ENCODE results near the gene ABCA4. TPM values are rescaled to one million over a fixed set of nuclear protein-coding genes. Genes with fewer than 3 reads are reported as not detected.
A peak's percentile ranks its signal among the peaks of the same experiment; 100 is the strongest.

ABCA4 gene
- polyA plus RNA-seq, 3 donors, result 5.8 to 15.2 (median 7.1) TPM

DNA sequence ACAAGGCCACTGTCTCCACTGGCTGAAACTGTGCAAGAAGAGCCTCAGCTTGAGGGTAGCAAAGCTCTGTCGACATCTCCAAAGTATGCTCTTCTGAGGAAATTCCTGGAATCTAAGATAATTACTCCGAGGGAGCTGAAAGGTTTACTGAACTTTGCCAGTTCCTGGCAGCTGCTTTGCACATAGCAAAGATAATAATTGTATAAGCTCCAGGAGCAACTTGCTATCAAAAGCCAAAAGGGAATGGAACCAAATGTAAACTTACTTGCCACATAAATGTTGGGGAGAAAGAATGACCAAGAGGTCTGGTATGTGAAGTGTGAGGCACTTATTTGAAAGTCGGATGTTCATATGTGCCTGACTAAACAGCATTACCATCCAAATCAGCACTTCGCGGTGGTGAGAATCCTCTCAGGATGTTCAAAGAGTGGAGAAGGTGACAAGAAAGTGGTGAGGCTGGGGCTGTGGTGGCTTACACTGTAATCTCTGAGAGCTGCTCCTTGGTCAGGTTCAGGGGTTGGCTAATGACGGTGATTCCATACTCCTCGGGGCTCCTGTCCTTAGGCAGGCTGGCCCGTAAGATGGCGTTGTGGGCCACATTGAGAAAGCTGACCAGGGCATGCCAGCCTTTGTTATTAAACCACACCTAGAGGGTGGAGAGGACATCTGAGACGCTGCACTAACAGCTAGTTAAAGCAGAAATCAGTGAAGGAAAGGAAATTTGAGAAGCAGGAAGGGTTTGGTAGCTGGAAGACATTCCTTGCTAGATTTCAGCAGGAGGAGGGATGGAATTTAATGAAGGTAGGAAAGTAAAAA, 100.0 kb downstream of the ABCA4 start:
- no peak for DNase-seq (ENCODE audit: extremely low read depth in 1 of 11, low read depth in 9 of 11, low spot score in 4 of 11)

GRCh38 chr1:94019327-94019726, 101.6 kb downstream of the ABCA4 start:
- no peak for DNase-seq (ENCODE audit: extremely low read depth in 1 of 11, low read depth in 9 of 11, low spot score in 4 of 11)

GRCh38 chr1:94017155-94017829, 103.7 kb downstream of the ABCA4 start:
- DNase-seq (ENCODE audit: extremely low read depth in 1 of 11, low read depth in 9 of 11, low spot score in 4 of 11), result no peak

GRCh38 chr1:94015489-94015817, 105.5 kb downstream of the ABCA4 start:
- no peak for DNase-seq (ENCODE audit: extremely low read depth in 1 of 11, low read depth in 9 of 11, low spot score in 4 of 11)

DNA sequence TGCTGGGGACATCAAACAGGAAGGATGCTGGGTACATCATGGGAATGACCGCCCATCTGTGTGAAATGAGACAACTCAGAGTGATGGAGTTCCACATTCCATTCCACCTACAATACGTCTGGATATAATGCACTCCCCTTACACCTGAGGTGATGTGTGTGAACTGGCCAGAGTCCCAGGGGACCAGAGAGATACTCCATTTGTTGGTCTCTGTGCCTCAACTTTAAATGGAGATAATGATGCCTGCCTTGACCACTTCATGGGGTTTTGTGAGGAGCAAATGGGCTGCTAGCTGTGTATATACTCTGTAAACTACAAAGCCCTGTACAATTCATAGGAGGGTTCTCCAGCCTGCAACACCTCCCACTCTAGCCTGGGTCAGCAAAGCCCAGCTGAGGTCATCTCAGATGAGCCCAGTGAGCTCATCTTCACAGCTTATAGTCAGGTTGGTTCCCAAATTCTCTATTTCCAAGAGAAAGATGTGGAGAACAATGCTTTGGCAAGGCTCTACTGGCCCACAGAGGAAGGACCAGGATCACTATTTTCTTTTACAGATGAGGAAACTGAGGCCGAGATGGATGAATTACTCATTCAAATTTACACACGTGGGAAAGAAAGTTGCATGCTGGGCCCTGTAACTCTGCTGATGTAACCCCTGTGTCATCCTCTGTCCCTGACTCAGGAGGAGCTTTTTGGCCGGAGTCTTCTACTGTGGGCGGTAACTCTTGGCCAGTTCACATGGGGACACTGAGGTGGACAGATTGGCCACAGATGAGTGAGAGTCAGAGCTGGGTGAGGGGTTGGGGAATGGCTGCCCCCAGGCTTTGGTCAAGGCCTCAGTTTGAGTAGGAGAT, 106.1 kb downstream of the ABCA4 start:
- no peak for DNase-seq (ENCODE audit: extremely low read depth in 1 of 11, low read depth in 9 of 11, low spot score in 4 of 11)

DNA sequence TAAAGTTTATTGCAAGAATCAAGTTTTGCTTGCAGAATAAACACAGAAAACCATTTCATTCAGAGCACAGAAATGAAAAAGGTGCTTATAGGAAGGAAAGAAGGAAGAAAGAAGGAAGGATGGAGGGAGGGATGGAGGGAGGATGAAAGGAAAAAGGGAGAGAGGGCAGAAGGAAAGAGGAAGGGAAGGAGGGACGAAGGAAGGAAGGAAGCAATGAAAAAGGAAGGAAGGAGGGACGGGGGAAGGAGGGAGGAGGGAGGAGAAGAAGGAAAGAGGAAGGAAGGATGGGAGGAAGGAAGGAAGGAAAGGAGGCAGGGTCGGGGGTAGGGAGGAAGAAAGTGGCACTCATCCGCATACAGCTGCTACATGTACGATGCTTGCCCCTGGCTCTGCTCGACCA, 106.9 kb downstream of the ABCA4 start:
- DNase-seq (ENCODE audit: extremely low read depth in 1 of 11, low read depth in 9 of 11, low spot score in 4 of 11), result no peak

- DNase-seq (ENCODE audit: extremely low read depth in 1 of 11, low read depth in 9 of 11, low spot score in 4 of 11), result peak in 2 of 11 donors; percentile 19 to 24
Observed at GRCh38 chr1:94013367-94013878, 107.5 kb downstream of the ABCA4 start.

DNA sequence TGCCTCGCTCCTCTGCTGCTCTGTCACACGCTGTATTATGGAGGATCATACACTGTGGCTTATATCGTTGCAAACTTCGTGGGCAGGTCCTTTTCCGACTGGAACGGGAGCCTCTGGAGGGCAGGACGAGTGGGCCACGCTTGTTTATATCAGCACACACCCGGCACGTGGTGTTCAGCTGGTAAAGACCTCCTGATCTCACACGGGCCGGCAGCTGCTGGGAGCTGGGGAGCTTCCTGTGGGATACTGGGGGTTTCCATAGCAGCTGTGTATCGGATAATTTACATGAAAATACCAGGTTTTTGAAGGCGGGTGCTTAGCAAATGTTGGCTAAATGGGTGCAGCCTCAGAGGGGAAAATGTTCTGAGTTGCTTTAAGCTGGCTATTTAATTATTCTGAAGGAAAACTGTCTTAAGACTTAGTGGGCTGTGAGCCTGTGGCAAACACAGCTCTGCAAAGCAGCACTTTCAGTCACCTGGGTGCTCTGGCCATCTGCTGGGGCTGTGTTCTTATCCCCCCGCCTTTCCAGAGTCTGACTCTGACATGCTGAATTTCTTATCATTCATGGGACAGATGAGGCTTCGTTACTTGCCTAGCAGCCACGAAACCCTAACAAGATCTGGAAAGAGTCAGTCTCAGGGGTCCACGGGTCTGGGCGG, 108.1 kb downstream of the ABCA4 start:
- DNase-seq (ENCODE audit: extremely low read depth in 1 of 11, low read depth in 9 of 11, low spot score in 4 of 11), result no peak

DNA sequence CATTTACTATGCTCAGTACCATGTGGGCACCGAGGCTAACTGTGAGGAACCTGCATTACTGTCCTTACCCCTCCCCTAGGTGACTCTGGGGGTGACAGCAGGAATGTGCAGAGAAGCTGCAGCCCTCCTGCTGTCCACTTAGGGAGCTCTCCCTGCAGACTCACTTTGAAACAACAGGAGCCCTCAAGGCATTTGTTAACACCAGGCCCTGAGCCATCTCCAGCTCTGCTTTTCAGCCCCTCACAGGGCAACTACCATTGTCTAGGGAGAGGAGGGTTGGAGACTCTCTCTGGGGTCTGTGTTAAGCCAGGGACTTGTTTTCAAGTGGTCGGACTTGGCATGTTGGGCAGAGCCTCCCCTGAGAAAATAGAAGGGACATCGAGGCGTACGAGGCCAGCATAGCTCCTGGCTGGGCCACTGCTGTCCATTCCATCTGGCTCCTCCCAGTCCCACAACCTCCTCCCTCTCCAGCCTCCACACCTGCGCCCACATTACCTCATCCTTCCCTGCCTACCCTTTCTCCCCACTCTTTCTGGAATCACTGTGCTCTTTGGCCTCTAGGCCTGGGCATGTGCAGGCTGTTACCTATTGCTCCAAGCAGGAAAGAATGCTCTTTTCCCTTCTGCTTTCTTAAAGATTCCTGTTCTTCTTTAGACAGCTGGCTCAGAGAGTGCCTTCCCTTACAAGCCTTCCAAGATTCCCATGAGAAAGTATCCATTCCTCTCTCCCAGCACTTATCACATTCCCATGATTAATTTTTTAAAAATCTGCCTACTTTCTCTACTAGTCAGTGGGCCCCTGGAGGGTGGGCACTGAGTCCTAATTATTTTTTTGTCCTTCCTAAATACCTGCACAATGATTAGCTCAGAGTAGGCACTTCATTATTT, 109.0 kb downstream of the ABCA4 start:
- no peak for DNase-seq (ENCODE audit: extremely low read depth in 1 of 11, low read depth in 9 of 11, low spot score in 4 of 11)

GRCh38 chr1:94011129-94011528, 109.8 kb downstream of the ABCA4 start:
- DNase-seq (ENCODE audit: extremely low read depth in 1 of 11, low read depth in 9 of 11, low spot score in 4 of 11), result no peak

DNA sequence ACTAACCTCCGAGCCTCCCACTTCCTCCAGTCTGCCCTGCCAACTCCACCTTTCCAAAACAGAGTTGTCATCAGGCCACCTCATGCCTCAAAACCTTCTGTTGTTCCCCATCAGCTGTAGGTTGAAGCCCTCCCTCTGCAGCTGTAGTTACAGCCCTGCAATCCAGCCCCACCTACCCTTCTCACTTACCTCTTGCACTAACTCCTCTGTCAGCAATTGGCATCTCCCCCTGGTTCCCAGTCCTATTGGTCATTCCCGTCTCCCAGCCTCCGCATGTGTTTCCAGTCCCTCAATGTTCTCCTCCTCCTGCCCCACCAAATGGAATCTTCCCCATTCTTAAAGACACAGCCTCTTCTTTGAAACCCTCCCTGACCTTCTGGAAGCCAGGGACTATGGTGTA, 111.6 kb downstream of the ABCA4 start:
- no peak for DNase-seq (ENCODE audit: extremely low read depth in 1 of 11, low read depth in 9 of 11, low spot score in 4 of 11)

GRCh38 chr1:94006604-94007003, 114.3 kb downstream of the ABCA4 start:
- DNase-seq (ENCODE audit: extremely low read depth in 1 of 11, low read depth in 9 of 11, low spot score in 4 of 11), result no peak

DNA sequence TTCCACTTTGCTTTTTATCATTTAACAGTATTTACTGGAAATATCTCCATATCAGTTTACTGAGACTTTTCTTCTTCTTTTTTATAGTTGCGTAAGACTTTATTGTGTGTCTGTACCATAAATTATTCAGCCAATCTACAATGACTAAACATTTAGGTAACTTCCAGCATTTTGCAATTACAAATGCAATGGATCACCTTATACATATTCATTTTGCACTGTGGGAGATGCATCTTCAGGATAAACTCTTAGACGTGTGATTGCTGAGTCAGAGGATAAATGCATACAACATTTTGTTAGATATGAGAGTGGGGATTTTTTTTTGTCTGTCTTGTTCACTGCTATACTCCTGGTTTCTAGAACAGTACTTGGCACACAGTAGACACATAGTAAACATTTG, 116.0 kb downstream of the ABCA4 start:
- no peak for DNase-seq (ENCODE audit: extremely low read depth in 1 of 11, low read depth in 9 of 11, low spot score in 4 of 11)

DNA sequence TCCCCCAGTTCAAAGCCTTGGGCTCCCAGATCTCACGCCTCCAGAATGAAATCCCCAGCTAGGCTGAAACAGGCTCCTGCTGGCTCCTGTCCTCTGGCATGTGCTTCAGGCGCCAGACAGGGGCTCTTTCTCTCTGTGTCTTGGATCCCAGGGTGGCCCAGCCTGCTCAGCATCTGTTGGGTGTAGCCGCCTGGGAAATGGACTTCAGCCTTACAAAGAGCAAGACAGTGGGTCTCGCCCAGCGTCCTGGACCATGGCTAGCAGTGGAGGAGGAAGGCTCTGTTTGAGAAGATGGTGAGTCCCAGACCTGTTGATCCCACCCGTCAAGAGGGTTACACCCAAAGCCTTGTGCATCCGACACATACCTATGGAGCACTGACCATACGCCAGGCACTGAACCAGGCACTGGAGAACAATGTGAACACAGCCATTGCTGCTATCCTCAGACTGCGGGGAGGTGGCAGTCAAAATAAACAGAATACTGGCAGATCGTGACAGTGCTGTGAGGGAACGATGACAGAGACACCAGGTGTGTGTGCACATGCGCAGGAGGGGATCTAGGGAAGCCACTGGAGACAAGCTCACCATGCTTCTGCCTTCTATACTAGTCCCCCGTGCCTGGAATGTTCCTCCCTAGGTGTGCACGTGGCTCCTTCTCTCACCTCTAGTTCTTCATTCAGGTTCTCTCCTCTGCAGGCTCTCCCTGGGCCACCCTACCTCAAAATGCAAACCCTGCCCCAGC, 118.7 kb downstream of the ABCA4 start:
- DNase-seq (ENCODE audit: extremely low read depth in 1 of 11, low read depth in 9 of 11, low spot score in 4 of 11), result no peak

- no peak for DNase-seq (ENCODE audit: extremely low read depth in 1 of 11, low read depth in 9 of 11, low spot score in 4 of 11)
Observed at GRCh38 chr1:94001397-94002045, 119.4 kb downstream of the ABCA4 start.

GRCh38 chr1:94000510-94001282, 120.3 kb downstream of the ABCA4 start:
- DNase-seq (ENCODE audit: extremely low read depth in 1 of 11, low read depth in 9 of 11, low spot score in 4 of 11), result no peak

Measured in renal cortex interstitium (tissue), 11 donors.